A673 (cell line): ENCODE data around the gene FNDC3B.

Experiments
- CTCF ChIP-seq: fragments of 300-800, 200-600 bp; sonication (generic); conservative IDR thresholded peaks from 2 replicates; pipeline ENCODE4 v1.5.1; 2017; ENCODE audit warnings: low read depth, mild to moderate bottlenecking, antibody characterized with exemption, low read length, moderate library complexity, mixed read lengths
- EZH2 ChIP-seq: fragments of 200-600 bp; sonication (generic); IDR thresholded peaks from 2 replicates; pipeline ENCODE4 v1.6.1; 2017; ENCODE audit warnings: borderline replicate concordance, low read depth, mild to moderate bottlenecking, mixed read lengths, antibody characterized with exemption, low read length; ENCODE audit not compliant: poor library complexity, severe bottlenecking

- TF ChIP-seq CTCF (no peak), EZH2 (no peak)
These were observed 136.8 kb downstream of the FNDC3B start for GRCh38 chr3:172176061-172176770.
